GM19455 (cell line): ENCODE measurements around the gene STKLD1.
"Not testable (repeated sequence)": the region's sequence is repeated elsewhere in the genome, so short reads cannot be mapped to it uniquely, and the experiment has no call there.

Source experiments
- ATAC-seq: cut with Tn5 transposase; IDR thresholded peaks from one replicate; pipeline ENCODE4 v1.9.1; 2021; ENCODE audit not compliant: unreplicated experiment

STKLD1 gene

DNA sequence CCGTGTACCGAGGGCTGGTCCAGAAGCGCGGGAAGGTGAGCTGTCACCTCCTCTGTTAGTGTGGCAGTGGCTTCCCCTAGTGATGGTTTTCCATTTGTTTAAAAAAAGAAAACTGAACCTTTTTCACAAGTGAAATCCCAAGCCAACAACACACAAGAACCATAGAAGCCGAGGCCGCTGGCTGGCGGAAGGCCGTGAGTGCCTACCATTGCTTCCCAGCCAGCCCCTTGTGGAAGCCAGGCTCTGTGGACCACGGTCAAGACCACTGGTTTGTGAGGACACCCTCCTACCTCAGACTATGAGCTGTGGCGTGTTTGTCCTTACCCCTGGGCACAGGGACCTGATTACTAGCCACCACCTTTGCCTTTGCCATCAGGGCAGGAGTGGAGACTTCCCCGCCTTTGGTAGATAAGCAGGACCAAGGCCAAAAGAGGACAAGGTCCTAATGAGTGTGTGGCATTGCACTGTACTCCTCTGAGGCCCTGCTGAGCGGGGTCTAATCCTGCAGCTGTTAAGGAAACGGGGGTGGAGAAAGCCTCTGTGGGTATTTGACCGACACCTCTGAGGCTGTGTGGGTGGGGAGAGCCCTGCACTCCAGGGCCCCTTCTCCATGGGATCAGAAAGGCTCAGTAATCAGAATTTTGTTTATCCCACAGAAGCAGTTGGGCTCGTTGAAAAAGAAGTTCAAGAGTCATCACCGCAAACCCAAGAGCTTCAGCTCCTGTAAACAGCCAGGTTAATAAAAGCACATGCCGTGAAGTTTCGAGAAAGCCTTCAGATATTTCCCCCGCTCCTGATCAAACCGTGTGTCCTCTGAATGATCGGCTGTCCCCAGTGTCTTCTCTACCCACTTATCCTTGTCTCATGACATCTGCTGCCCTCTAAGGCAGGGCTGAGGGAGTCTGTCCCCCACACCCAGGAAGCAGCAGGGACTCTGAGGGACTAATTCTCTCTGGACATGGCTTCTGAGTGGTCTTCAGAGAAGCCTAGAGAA lies 15.5 kb upstream of the STKLD1 start:
- no peak for ATAC-seq

DNA sequence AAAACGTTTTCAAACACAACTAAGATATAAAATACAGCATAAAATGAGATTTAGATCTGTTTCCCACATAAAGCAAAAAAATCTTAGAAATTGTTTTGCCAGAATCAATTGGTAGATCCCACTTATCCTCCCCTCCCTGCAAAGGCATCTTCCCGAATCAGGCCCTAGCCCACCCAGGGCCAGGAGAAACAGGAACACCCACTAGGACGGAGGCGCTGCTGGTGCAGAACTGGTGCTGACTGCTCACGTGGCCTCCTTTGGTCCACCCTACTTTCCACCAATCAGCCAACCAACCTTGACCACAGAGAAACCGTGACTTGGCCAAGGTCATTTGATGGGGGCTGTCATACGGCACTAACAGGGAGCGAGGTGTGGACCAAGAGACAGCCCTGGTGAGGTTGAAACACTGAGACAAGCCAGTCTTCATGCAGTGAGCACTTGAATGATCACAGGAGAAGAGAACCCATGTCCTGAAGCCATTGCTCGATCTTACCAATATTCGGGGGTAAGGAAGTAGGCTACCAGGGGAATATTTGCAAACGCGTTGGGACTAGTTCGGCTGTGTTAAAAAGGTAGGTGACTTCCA lies 14.6 kb upstream of the STKLD1 start:
- ATAC-seq: no peak

- no peak for ATAC-seq
Measured at GRCh38 chr9:133362359-133363044, 13.7 kb upstream of the STKLD1 start.

- ATAC-seq: no peak
Measured at GRCh38 chr9:133366435-133366834, 9.7 kb upstream of the STKLD1 start.

GRCh38 chr9:133367221-133367620 lies 8.9 kb upstream of the STKLD1 start:
- ATAC-seq: no peak

DNA sequence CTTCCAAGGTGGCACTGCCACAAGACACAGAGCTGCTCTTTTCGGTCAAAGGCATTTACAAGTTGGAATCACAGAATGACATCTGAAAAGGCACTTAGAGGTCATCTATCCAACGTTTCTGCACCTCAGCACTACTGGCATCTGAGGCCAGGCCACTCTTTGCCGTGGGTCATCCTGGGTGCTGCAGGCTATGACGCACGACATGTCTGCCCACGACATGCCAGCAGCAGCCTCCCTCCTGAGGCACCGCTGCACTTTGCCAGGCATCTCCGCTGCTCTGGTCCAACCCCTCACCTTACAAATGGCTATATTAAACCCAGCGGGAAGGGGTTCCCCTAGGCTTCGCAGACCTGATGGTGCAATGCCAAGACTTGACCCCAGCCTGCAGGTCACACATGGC lies 8.4 kb upstream of the STKLD1 start:
- no peak for ATAC-seq

- ATAC-seq: no peak
Measured at GRCh38 chr9:133368249-133368881, 7.8 kb upstream of the STKLD1 start.

- ATAC-seq: no peak
Measured at GRCh38 chr9:133369422-133369821, 6.7 kb upstream of the STKLD1 start.

GRCh38 chr9:133369933-133370332 lies 6.2 kb upstream of the STKLD1 start:
- ATAC-seq: no peak

- ATAC-seq: no peak
Measured at GRCh38 chr9:133370685-133371084, 5.5 kb upstream of the STKLD1 start.

GRCh38 chr9:133371261-133371711 lies 4.9 kb upstream of the STKLD1 start:
- ATAC-seq: no peak

GRCh38 chr9:133372144-133372543 lies 4.0 kb upstream of the STKLD1 start:
- ATAC-seq: no peak

GRCh38 chr9:133374612-133375115 lies 1.5 kb upstream of the STKLD1 start:
- no peak for ATAC-seq

DNA sequence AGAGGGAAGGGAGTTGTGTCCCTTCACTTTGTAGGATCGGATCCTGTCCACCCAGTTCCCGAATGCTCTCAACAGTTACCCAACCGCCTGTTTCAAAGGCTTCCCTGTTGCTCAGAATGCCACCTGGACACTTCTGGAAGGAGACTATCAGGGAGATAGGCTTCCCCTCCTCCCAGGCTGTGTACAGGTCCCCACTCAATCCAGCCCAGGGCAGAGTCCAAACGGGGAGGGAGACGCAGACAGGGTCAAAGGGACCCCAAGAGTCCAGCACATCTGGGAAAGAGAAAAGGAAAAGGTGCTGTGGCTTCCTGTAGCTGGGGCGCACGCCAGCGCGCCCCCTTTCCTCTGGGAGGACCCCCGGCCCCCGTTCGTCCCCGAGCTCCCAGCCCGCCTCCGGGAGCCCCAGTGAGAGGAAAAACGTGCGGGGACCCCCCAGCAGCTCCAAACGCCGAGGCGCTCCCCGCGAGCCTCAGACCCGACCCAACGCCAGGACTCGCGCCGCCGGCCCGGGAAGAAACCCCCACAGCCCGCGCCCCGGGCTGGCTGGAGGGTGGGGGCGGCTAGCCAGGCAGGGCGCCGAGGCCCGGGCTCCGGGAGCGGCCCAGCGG lies 946 bp upstream of the STKLD1 start:
- peak; percentile 25 for ATAC-seq

DNA sequence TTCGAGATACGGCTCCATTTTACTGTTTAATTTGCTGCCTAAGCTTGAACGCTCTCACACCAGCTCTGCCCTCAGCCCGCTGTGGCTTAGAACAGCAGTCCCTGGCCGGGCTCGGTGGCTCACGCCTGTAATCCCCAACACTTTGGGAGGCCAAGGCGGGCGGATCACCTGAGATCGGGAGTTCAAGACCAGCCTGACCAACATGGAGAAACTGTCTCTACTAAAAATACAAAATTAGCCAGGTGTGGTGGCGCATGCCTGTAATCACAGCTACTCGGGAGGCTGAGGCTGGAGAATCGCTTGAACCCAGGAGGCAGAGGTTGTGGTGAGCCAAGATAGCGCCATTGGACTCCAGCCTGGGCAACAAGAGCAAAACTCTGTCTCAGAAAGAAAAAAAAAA lies 1.1 kb downstream of the STKLD1 start:
- ATAC-seq: not testable (repeated sequence)

GRCh38 chr9:133377721-133378216 lies 1.6 kb downstream of the STKLD1 start:
- no peak for ATAC-seq

- no peak for ATAC-seq
Measured at GRCh38 chr9:133378408-133378962, 2.3 kb downstream of the STKLD1 start.

DNA sequence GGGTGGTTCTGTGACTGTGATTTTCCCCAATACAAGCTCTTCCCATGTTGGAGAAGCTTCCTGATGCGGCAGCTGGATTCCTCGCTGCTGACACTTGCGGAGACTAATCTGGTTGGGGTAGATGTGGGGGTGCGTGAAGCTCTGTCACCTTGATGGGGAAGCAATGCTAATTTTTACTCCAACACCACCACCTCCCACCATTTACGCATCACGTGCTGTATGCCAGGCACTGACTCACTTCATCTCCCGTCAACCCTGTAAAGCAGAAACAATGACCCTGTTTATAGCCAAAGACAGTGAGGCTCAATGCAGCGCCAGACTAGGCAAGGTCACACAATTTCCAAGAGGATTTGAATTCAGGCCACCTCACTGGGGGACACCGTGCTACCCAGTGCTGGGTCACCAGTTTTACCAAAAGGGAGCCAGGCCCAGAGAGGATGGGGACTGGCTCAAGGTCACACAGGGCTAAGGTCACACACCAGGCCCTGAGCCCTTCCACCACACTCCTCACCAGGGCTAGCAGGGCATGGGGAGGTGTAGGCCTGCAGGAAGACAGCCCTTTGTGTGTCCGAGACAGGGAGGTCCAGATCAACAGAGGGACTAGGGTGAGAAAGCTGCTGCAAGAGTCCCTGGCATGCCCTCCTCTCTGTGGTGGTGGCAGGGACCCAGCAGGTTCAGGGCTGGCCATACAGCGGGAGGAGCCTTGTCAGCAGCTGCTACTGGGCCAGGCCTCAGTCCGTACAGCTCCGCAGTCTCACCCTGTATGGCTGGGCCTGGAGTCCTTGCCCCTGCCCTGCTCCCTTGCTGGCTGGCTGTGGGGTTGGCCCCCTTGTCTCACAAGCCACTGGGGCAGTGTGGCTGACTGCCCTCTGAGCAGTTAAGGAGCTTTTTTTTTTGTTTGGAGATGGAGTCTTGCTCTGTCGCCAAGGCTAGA lies 3.3 kb downstream of the STKLD1 start:
- ATAC-seq: no peak

GRCh38 chr9:133380734-133381133 lies 4.6 kb downstream of the STKLD1 start:
- no peak for ATAC-seq
